SHP77 (cell line): ENCODE results near the gene TMEM176B.

Experiments
- DNase-seq, 2 experiments: peaks; one replicate each; lab custom pipeline; 2025; lab: John Stamatoyannopoulos, UW

Gene TMEM176B

GRCh38 chr7:150823043-150823442 is 22.9 kb upstream of the TMEM176B start:
- DNase-seq, result no peak

DNA sequence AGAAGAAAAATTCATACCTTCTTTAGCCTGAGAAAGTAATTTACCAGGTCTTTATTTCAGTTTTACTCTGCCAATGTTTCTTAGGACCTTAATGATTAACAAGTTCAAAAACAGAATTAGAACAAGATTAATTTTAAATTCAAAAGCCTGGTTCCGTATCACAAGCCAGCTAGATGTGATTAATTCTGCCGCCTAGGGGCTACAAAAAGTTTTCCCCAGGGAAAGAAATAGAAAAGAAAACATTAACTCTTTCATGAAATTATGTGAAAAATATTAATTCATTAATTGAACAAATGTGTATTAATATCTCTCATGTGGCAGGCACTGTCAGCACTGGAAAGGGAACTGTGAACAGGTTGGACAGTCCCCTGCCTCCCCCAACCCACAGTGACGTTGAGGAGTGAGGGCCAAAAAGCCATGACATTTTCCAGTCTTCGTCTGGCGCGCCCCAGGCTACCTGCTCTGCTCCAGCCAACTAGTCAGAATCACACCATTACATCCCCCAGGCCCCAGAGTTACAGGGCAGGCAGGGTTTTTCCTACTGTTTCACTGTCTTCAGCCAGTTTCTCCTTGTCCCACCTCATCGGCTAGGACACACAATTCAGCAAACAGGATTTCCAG is 20.5 kb upstream of the TMEM176B start:
- DNase-seq, result no peak

- DNase-seq, result no peak
Observed at GRCh38 chr7:150820148-150820547, 20.0 kb upstream of the TMEM176B start.

DNA sequence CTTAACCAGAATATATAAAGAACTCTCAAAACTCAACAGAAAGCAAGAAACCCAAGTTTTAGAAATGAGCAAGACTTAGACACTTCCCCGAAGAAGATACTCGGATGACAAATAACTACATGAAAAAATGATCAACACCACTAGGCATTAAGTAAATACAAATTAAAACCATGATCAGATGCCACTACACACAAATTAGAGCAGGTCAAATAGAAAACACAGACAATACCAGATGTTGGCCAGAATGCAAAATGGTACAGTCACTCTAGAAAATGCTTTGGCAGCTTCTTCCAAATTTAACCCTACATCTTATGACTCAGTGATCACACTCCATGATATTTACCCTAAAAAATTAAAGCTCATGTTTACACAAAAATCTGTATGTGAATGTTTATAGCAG is 18.8 kb upstream of the TMEM176B start:
- DNase-seq, result no peak

GRCh38 chr7:150814328-150815001 is 14.3 kb upstream of the TMEM176B start:
- DNase-seq, result no peak

DNA sequence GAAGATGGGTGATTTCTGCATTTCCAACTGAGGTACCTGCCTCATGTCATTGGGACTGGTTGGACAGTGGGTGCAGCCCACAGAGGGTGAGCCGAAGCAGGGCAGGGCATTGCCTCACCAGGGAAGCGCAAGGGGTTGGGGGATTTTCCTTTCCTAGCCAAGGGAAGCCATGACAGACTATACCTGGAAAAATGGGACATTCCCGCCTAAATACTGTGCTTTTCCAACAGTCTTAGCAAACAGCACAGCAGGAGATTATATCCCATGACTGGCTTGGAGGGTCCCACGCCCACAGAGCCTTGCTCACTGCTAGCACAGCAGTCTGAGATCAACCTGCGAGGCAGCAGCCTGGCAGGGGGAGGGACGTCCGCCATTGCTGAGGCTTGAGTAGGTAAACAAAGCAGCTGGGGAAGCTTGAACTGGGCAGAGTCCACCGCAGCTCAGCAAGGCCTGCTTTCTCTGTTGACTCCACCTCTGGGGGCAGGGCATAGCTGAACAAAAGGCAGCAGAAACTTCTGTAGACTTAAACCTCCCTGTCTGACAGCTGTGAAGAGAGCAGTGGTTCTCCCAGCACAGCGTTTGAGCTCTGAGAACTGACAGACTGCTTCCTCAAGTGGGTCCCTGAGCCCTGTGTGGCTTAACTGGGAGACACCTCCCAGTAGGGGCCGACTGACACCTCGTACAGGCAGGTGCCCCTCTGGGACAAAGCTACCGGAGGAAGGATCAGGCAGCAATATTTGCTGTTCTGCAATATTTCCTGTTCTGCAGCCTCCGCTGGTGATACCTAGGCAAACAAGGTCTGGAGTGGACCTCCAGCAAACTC is 7.7 kb upstream of the TMEM176B start:
- peak in 1 of 2 experiments; percentile 17 for DNase-seq

DNA sequence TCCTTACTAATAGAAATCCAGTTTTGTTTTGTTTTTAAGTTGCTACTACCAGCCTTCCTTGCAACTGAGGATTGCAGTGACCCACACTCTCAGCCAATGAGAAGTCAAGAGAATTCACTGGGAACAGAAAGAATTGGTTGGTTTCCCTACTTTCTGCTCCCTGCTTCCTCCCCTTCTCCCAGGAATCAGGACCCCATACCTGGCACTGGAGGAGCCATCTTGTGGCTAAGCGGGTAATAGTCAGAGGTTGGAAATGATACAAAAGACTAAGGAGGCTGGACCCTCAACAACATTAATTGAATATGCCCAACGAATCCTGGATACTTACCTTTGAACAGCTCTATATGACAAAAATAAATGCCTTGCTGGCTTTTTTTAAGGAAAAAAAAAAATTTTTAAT is 6.7 kb upstream of the TMEM176B start:
- DNase-seq, result no peak

DNA sequence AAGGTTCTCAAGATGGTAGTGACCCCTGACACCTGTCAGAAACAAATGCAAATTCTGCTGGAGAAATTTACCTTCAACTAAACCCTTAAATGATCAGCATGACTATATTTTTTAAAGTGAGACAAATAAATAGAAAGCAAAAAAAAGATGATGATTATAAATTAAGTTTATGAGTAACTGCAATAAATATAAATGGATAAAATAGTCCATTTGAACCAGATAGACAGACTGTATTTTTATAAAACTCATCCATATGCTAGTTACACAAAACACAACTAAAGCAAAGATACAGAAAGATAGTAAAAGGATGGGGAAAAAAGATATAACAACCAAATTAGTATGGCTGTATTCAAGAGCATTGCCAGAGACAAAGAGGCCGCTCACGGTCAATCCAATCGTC is 6.3 kb upstream of the TMEM176B start:
- no peak for DNase-seq

GRCh38 chr7:150805864-150806263 is 5.7 kb upstream of the TMEM176B start:
- DNase-seq, result no peak

GRCh38 chr7:150804802-150805201 is 4.6 kb upstream of the TMEM176B start:
- DNase-seq, result no peak

DNA sequence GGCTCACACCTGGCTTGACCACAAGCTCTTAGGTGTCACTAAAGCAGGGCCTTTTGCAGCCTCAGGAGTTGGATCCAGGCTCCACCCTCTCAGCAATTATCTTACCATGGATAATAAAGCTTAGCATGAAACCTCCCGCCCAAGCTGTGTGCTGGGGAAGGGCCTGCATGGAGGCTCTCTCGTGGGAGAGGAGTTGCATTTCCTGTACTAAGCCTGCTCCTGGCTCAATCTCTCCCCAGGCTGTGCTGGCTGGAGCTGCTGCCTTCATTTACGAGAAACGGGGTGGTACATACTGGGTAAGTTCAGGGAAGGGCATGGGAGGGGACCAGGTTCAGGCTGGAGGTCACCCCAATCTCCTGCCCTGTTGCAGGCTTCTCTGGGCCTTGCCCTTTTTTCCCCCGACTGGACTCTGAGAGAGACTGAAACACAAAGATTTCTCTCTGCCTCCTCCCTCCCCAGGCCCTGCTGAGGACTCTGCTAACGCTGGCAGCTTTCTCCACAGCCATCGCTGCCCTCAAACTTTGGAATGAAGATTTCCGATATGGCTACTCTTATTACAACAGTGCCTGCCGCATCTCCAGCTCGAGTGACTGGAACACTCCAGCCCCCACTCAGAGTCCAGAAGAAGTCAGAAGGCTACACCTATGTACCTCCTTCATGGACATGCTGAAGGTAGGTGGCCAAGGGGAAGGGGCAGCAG is 3.1 kb upstream of the TMEM176B start:
- DNase-seq, result no peak

DNA sequence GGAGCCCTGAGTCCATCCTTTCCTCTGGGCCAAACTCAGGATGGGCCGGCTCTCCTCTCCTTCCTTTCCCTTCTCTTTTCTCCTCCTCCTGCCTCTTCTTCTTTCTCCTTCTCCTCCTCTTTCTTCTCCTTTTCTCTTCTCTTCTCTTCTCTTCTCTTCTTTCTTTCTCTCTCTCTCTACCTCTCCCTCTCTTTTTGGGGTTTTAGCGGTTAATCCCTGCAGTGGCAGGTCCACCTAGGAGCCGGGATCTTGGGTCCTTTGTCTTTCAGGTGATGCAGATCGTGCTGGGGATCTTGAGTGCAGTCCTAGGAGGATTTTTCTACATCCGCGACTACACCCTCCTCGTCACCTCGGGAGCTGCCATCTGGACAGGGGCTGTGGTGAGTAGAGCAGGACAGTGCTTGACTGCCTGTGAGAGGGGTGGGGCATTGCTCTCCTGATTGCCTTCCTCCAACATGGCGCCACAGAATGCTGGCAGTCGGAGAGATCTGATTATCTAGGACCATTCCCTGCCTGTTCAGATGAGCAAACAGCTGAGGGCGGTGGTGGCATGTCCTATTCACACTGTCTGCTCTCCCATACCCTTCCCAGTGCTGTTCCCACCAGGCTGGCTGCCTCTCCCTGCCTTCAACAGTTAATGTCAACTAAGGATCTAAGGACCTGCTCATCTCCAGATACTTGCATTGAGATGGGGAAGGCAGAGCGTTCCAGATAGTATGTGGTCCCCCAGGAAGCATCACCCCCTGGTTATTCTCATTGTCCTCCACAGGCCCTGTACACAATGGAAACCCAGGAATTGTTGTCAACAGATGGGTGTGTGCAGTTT is 2.0 kb upstream of the TMEM176B start:
- no peak for DNase-seq

GRCh38 chr7:150801242-150801945 is 1.2 kb upstream of the TMEM176B start:
- DNase-seq, result no peak

- no peak for DNase-seq
Observed at GRCh38 chr7:150800581-150801241, 547 bp upstream of the TMEM176B start, which contains the start of gene TMEM176A. TSS of gene TMEM176A (plus strand) at chr7:150800769. CDS start at chr7:150801551, 782 bp downstream.

DNA sequence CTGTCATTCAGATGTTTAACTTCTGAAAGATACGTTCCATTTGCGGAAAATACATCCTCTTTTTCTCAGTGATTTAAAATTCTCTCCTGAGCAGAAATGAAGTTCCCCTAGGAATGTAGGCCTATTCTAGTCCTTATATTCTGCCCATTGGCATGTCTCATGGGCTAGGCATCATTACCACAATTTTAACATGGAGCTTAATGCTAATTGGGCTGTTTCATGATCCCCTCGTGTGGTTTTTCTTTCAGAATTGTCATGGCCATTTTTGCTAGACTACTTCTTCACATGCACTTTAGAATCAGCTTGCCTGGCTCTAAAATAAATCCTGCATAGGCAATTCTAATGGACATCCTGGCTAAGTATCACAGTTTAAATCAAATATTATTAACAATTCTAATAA is 1.0 kb downstream of the TMEM176B start:
- DNase-seq, result no peak

DNA sequence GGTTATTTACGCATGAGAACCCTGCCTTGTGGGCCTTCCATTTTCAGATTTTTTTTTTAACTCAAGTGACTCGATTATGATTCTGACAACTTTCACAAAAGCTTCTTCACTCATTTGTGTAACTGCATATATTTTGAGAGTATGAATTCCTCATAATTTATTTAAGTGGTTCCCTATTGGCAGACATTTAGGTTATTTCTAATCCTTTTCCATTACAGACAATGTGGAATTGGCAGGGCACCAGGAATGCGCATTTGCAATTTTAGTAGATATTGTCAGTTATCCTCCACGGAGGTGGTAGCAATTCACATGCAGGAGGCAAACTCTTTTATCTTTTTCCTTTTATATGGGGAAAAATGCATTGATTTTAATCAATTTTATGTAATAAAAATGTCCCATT is 2.5 kb downstream of the TMEM176B start:
- DNase-seq, result no peak

- no peak for DNase-seq
Observed at GRCh38 chr7:150793569-150794238, 6.5 kb downstream of the TMEM176B start.

- DNase-seq, result no peak
Observed at GRCh38 chr7:150791746-150792452, 8.3 kb downstream of the TMEM176B start.

DNA sequence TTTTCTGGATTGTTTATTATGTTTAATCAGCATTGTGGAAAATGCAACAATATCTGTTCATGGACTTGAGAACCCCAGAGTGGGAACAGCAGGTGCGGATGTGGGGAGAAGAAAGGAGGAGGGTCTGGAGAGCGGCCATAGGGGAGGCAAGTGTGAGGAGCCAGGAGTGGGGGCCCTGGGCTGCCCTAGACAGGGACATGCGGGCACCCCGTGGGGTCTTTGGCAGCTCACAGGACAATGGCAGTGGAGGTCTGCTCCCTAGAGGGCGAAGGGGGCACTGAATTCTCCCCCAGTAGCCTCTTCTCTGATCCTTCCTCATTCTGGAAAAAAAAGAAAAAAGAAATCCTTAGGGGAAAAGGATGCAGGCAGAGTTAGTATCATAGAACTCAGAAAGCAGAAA is 8.9 kb downstream of the TMEM176B start:
- no peak for DNase-seq
